ENCODE data around the gene SLC4A8. TPM values are rescaled to one million over a fixed set of nuclear protein-coding genes. Genes with fewer than 3 reads are reported as not detected.

The SLC4A8 gene
- total RNA-seq, 1 experiment from 2014 or later: 26.3 TPM

- Histone ChIP-seq H3K9me3 (ENCODE audit: control insufficient read depth, low read depth, low read length) (no peaks in the 10 kb centered on the region), H2AK5ac (ENCODE audit: insufficient read length, low read length) (no peak overlapping the region), H4K8ac (replicated peaks; ENCODE audit: insufficient read length, low read depth, low read length) (no peak overlapping the region), H2BK120ac (ENCODE audit: low read depth, low read length, poor library complexity, severe bottlenecking) (no peak overlapping the region), H3K14ac (ENCODE audit: insufficient read depth, low read length) (no peak overlapping the region), H3K79me1 (ENCODE audit: insufficient read depth, low read depth, low read length, poor library complexity, severe bottlenecking) (no peaks in the 10 kb centered on the region), H3T11ph (ENCODE audit: low read length) (no peak overlapping the region), H2BK5ac (ENCODE audit: insufficient read length, low read length) (no peak overlapping the region), H3K23ac (ENCODE audit: insufficient read length, low read depth, low read length) (no peak overlapping the region), H2AFZ (ENCODE audit: low read length) (no peak overlapping the region), H2BK15ac (ENCODE audit: low read depth, low read length) (no peak overlapping the region), H3K27me3 (ENCODE audit: insufficient read depth, low read length) (no peaks in the 10 kb centered on the region), H3K4me1 (ENCODE audit: insufficient read depth, low read length) (no peaks in the 10 kb centered on the region), H3K23me2 (ENCODE audit: insufficient read length, low read depth, low read length, poor library complexity, severe bottlenecking) (no peaks in the 10 kb centered on the region), H3K18ac (ENCODE audit: insufficient read length, low read depth, low read length) (no peak overlapping the region), H3K9ac (ENCODE audit: extremely low read depth, insufficient read length, low read length) (no peak overlapping the region), H3K4me2 (ENCODE audit: insufficient read depth, insufficient read length, low read length) (no peak overlapping the region), H4K5ac (ENCODE audit: insufficient read length, low read depth, low read length) (no peak overlapping the region), H3K27ac (ENCODE audit: insufficient read length, low read depth, low read length) (no peak overlapping the region), H2BK12ac (ENCODE audit: insufficient read length, low read depth, low read length) (no peak overlapping the region), H3K79me2 (ENCODE audit: insufficient read depth, low read length) (no peaks in the 10 kb centered on the region), H4K20me1 (ENCODE audit: control insufficient read depth, insufficient read depth, insufficient read length) (no peaks in the 10 kb centered on the region), H4K91ac (ENCODE audit: insufficient read length, low read depth, low read length) (no peak overlapping the region), H2BK20ac (ENCODE audit: low read depth, low read length, poor library complexity, severe bottlenecking) (no peak overlapping the region), H3K56ac (ENCODE audit: insufficient read length, low read depth, low read length) (no peak overlapping the region), H3K4ac (ENCODE audit: low read depth, low read length) (no peak overlapping the region)
- no peak overlapping the region for H3K27ac Mint-ChIP-seq
- H3K9me3 Mint-ChIP-seq: no peaks in the 10 kb centered on the region
- peaks cover 0 to 9% (median 3%) of the 10 kb centered on the region in 3 experiments; a peak in 2 of 7 replicates for H3K36me3 Mint-ChIP-seq (ENCODE audit: insufficient read depth in 1 of 3, low read depth in 3 of 3)
- H3K4me3 Mint-ChIP-seq: no peak overlapping the region
- H3K27me3 Mint-ChIP-seq (ENCODE audit: low read depth): no peaks in the 10 kb centered on the region
- no CpG with 5 or more reads among the region's 4 CpGs for WGBS (ENCODE audit: extremely low coverage, insufficient read length, low lambda C conversion rate)
- no peak for TF ChIP-seq CTCF (conservative IDR thresholded peaks at IDR 0.05)
- DNase-seq: no peak
- H3K4me1 Mint-ChIP-seq: peaks cover 8 to 14% of the 10 kb centered on the region in 2 experiments
Observed at GRCh38 chr12:51442324-51442723, 17.7 kb downstream of the SLC4A8 start.

Data from H9 (cell line).